SK-N-SH (cell line): Measurements from ENCODE around the gene C18orf63. TPM values are rescaled to one million over a fixed set of nuclear protein-coding genes. Genes with fewer than 3 reads are reported as not detected.
A peak's percentile ranks its signal among the peaks of the same experiment; 100 is the strongest.

ENCODE experiments used
- CTCF ChIA-PET: fragments of 300-600, 350-600 bp; formaldehyde crosslinking; extraction: SDS; loops from one replicate; lab custom pipeline; 2021; lab: Yijun Ruan, JAX
- POLR2A ChIA-PET: fragments of 350-600 bp; sonication (Branson Sonifier 250); formaldehyde crosslinking; extraction: SDS; loops from one replicate; lab custom pipeline; 2020; ENCODE audit warnings: antibody characterized with exemption, inconsistent platforms; lab: Yijun Ruan, JAX
- DNase-seq: peaks from one replicate; pipeline ENCODE4 v3.0.0; 2012
- H2AFZ ChIP-seq: fragments of 200-600 bp; sonication (generic); 2 replicates; pipeline ENCODE4 v1.8.1; 2016; ENCODE audit warnings: antibody characterized with exemption, mild to moderate bottlenecking, low read depth
- H3F3A ChIP-seq: fragments of 200-600 bp; sonication (generic); replicated peaks from 2 replicates; pipeline ENCODE3; 2016; ENCODE audit warnings: antibody characterized with exemption, mild to moderate bottlenecking; ENCODE audit not compliant: insufficient read depth
- H3K27ac ChIP-seq, 2 experiments: fragments of 200-500 bp in 1 of 2; fragments of 200-600 bp in 1 of 2; sonication (Bioruptor generic) in 1 of 2; sonication (generic), shearing (Covaris generic) in 1 of 2; 2 replicates each; pipeline versions ENCODE4 v1.5.1 to v1.6.1; 2014 to 2016; ENCODE audit warnings: low read depth in 2 of 2, inconsistent platforms in 1 of 2, low read length in 1 of 2, mild to moderate bottlenecking in 1 of 2, mixed read lengths in 1 of 2
- H3K27me3 ChIP-seq: fragments of 200-600 bp; sonication (generic), shearing (Covaris generic); 2 replicates; pipeline ENCODE4 v1.6.1; 2016; ENCODE audit warnings: mixed run types; ENCODE audit not compliant: insufficient read depth
- H3K36me3 ChIP-seq, 2 experiments: fragments of 200-500 bp in 1 of 2; fragments of 200-600 bp in 1 of 2; sonication (Bioruptor generic) in 1 of 2; sonication (generic) in 1 of 2; replicated peaks in 1 of 2; 2 replicates each; pipeline versions ENCODE3 to v1.5.1; 2014 to 2016; ENCODE audit warnings: low read length in 1 of 2, mild to moderate bottlenecking in 1 of 2; ENCODE audit not compliant: insufficient read depth in 2 of 2, control insufficient read depth in 1 of 2
- H3K4me1 ChIP-seq, 2 experiments: fragments of 200-500 bp in 1 of 2; fragments of 200-600 bp in 1 of 2; sonication (Bioruptor generic) in 1 of 2; sonication (generic), shearing (Covaris generic) in 1 of 2; 2 replicates each; pipeline versions ENCODE4 v1.5.1 to v1.6.1; 2014 to 2016; ENCODE audit warnings: low read depth in 1 of 2, low read length in 1 of 2, mixed run types in 1 of 2; ENCODE audit not compliant: insufficient read depth in 2 of 2, control insufficient read depth in 1 of 2
- H3K4me2 ChIP-seq: fragments of 200-600 bp; sonication (generic), shearing (Covaris generic); 2 replicates; pipeline ENCODE4 v1.6.1; 2017; ENCODE audit warnings: mixed run types
- H3K4me3 ChIP-seq, 2 experiments: fragments of 200-500 bp in 1 of 2; fragments of 200-600 bp in 1 of 2; sonication (Bioruptor generic) in 1 of 2; sonication (generic), shearing (Covaris generic) in 1 of 2; 2 replicates each; pipeline versions ENCODE4 v1.5.1 to v1.8.1; 2014 to 2016; ENCODE audit warnings: low read depth in 2 of 2, inconsistent platforms in 1 of 2, low read length in 1 of 2, mild to moderate bottlenecking in 1 of 2, mixed read lengths in 1 of 2, moderate library complexity in 1 of 2
- H3K79me2 ChIP-seq: fragments of 200-600 bp; sonication (generic); 2 replicates; pipeline ENCODE4 v1.8.1; 2017; ENCODE audit warnings: mild to moderate bottlenecking; ENCODE audit not compliant: insufficient read depth
- H3K9ac ChIP-seq: fragments of 200-600 bp; sonication (generic); 2 replicates; pipeline ENCODE4 v1.6.1; 2017; ENCODE audit warnings: mixed run types
- H3K9me2 ChIP-seq: fragments of 200-600 bp; sonication (generic); 2 replicates; pipeline ENCODE4 v1.6.1; 2017; ENCODE audit warnings: mixed run types
- H3K9me3 ChIP-seq: fragments of 200-600 bp; sonication (generic); 2 replicates; pipeline ENCODE4 v1.6.1; 2017; ENCODE audit warnings: mixed run types, mild to moderate bottlenecking, moderate library complexity
- H4K20me1 ChIP-seq: fragments of 200-600 bp; sonication (generic); 2 replicates; pipeline ENCODE4 v1.6.1; 2017; ENCODE audit warnings: mild to moderate bottlenecking, mixed run types; ENCODE audit not compliant: insufficient read depth
- CTCF ChIP-seq: fragments of 200-600 bp; sonication (generic); IDR thresholded peaks from 2 replicates; pipeline ENCODE4 v1.6.1; 2017; ENCODE audit warnings: antibody characterized with exemption, mild to moderate bottlenecking, moderate library complexity
- EZH2phosphoT487 ChIP-seq: fragments of 200-600 bp; sonication (generic); IDR thresholded peaks from 2 replicates; pipeline ENCODE4 v1.6.1; 2017; ENCODE audit warnings: low read depth, mixed run types, mild to moderate bottlenecking, antibody characterized with exemption, moderate library complexity, borderline replicate concordance
- FOXJ3 ChIP-seq: sonication (generic); formaldehyde crosslinking; IDR thresholded peaks from 2 replicates; pipeline ENCODE4 v1.5.1; 2020; ENCODE audit warnings: mild to moderate bottlenecking, missing genetic modification reagents
- FOXM1 ChIP-seq: IDR thresholded peaks from 2 replicates; pipeline ENCODE4 v1.4.0; 2012; ENCODE audit warnings: low read depth, mild to moderate bottlenecking
- GABPA ChIP-seq: IDR thresholded peaks from 2 replicates; pipeline ENCODE4 v1.4.0; 2012; ENCODE audit warnings: low read depth, mild to moderate bottlenecking
- GATA2 ChIP-seq: sonication (generic); formaldehyde crosslinking; IDR thresholded peaks from 2 replicates; pipeline ENCODE4 v1.5.0; 2020; ENCODE audit warnings: mild to moderate bottlenecking, missing genetic modification reagents
- JUND ChIP-seq: IDR thresholded peaks from 2 replicates; pipeline ENCODE4 v1.4.0; 2012
- MEF2A ChIP-seq: IDR thresholded peaks from 2 replicates; pipeline ENCODE4 v1.4.0; 2012; ENCODE audit warnings: low read depth, borderline replicate concordance
- NRF1 ChIP-seq: IDR thresholded peaks from 2 replicates; pipeline ENCODE4 v1.6.1; 2012; ENCODE audit warnings: low read depth, mild to moderate bottlenecking, low read length
- RAD21 ChIP-seq: IDR thresholded peaks from 2 replicates; pipeline ENCODE4 v1.6.1; 2012; ENCODE audit warnings: mild to moderate bottlenecking, low read length
- RFX5 ChIP-seq: IDR thresholded peaks from 2 replicates; pipeline ENCODE4 v1.6.1; 2012; ENCODE audit warnings: mild to moderate bottlenecking, improper control_type of control experiment, low read length
- RXRA ChIP-seq: IDR thresholded peaks from 2 replicates; pipeline ENCODE4 v1.4.0; 2012; ENCODE audit warnings: low read depth, mild to moderate bottlenecking, borderline replicate concordance
- SIN3A ChIP-seq: IDR thresholded peaks from 2 replicates; pipeline ENCODE4 v1.6.1; 2012; ENCODE audit warnings: low read depth, mild to moderate bottlenecking, low read length, moderate library complexity, borderline replicate concordance
- SMC3 ChIP-seq: IDR thresholded peaks from 2 replicates; pipeline ENCODE4 v1.6.1; 2012; ENCODE audit warnings: low read depth, low read length, improper control_type of control experiment
- TAF1 ChIP-seq: IDR thresholded peaks from 2 replicates; pipeline ENCODE4 v1.6.1; 2012; ENCODE audit warnings: low read depth, mild to moderate bottlenecking, low read length, moderate library complexity, borderline replicate concordance
- TEAD4 ChIP-seq: IDR thresholded peaks from 2 replicates; pipeline ENCODE4 v1.4.0; 2012; ENCODE audit warnings: mild to moderate bottlenecking, borderline replicate concordance; ENCODE audit not compliant: insufficient read depth
- YY1 ChIP-seq: IDR thresholded peaks from 2 replicates; pipeline ENCODE4 v1.4.0; 2012; ENCODE audit warnings: low read depth, mild to moderate bottlenecking
- WGBS: methylation state at CpG from one replicate; pipeline ENCODE4 v1.1.6; 2017; ENCODE audit warnings: low lambda C conversion rate; 5-methylcytosine and 5-hydroxymethylcytosine counted together
- polyA plus RNA-seq, 3 experiments: library from polyadenylated mRNA; depleted of rRNA; stranded (reverse); fragments of >200 nt; gene quantifications; 2 replicates each; pipeline ENCODE4 v1.2.3, GENCODE V29; 2012
- TF ChIP-seq, protein P1 (sequence below): IDR thresholded peaks from 2 replicates; pipeline ENCODE4 v1.4.0; 2012; ENCODE audit warnings: low read depth, borderline replicate concordance
- TF ChIP-seq, protein P2 (sequence below): fragments of 150-350 bp; IDR thresholded peaks from 2 replicates; pipeline ENCODE4 v1.6.1; 2017; ENCODE audit warnings: antibody characterized with exemption, low read length, low read depth, borderline replicate concordance

Gene C18orf63
- polyA plus RNA-seq, 1 of the 3 experiments (the other 2 are of a cell fraction): not detected

GRCh38 chr18:74290021-74290420, 25.6 kb upstream of the C18orf63 start:
- ChIA-PET POLR2A (no interaction called here), CTCF (interaction anchor here (0.8 to 3.4 kb wide), 3 partner anchors 9 to 92 kb away, joined by 3 to 19 read pairs (median 4); no protein-coding TSS in a partner anchor)
- H2AFZ ChIP-seq: no peak overlapping the region
- no peak overlapping the region for H3K9ac ChIP-seq
- no peaks in the 10 kb centered on the region for H3K9me2 ChIP-seq
- no peak for TF ChIP-seq CTCF
- no peak for TF ChIP-seq TEAD4
- TF ChIP-seq EZH2phosphoT487: no peak
- no peak for TF ChIP-seq FOXM1
- no peak for DNase-seq
- no peak overlapping the region for H3K4me2 ChIP-seq
- no peak overlapping the region for H3K27ac ChIP-seq
- no peaks in the 10 kb centered on the region for H3K27me3 ChIP-seq
- no peak overlapping the region for H3K4me3 ChIP-seq
- no peaks in the 10 kb centered on the region for H3K9me3 ChIP-seq
- H3K36me3 ChIP-seq: no peaks in the 10 kb centered on the region
- no peaks in the 10 kb centered on the region for H3F3A ChIP-seq
- 95% methylated on average over 7 of the region's 7 CpGs for WGBS
- no peaks in the 10 kb centered on the region for H3K79me2 ChIP-seq
- peaks cover 0 to 20% of the 10 kb centered on the region in 2 experiments; a peak in 1 of 4 replicates for H3K4me1 ChIP-seq
- no peaks in the 10 kb centered on the region for H4K20me1 ChIP-seq

- Histone ChIP-seq H3F3A (no peaks in the 10 kb centered on the region), H3K4me3 (peak overlapping the region; percentile 67 to 96), H3K36me3 (no peaks in the 10 kb centered on the region), H2AFZ (no peak overlapping the region), H3K27ac (no peak overlapping the region; a peak in 1 of 4 replicates), H3K9me3 (no peaks in the 10 kb centered on the region), H3K27me3 (no peaks in the 10 kb centered on the region), H3K79me2 (no peaks in the 10 kb centered on the region), H3K4me1 (peaks cover 0 to 17% of the 10 kb centered on the region in 2 experiments; a peak in 1 of 4 replicates), H3K4me2 (peak overlapping the region; percentile 86), H4K20me1 (no peaks in the 10 kb centered on the region)
- ChIA-PET CTCF (interaction anchor here (0.8 to 3.4 kb wide), 3 partner anchors 8 to 93 kb away, joined by 3 to 19 read pairs (median 4); no protein-coding TSS in a partner anchor), POLR2A (interaction anchor here (0.6 kb wide), 1 partner anchor 87 kb away, joined by 4 read pairs; no protein-coding TSS in a partner anchor)
- WGBS: 94% methylated on average over 13 of the region's 57 CpGs
- peak; percentile 49 for DNase-seq
- TF ChIP-seq, protein P1, sequence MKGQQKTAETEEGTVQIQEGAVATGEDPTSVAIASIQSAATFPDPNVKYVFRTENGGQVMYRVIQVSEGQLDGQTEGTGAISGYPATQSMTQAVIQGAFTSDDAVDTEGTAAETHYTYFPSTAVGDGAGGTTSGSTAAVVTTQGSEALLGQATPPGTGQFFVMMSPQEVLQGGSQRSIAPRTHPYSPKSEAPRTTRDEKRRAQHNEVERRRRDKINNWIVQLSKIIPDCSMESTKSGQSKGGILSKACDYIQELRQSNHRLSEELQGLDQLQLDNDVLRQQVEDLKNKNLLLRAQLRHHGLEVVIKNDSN: no peak
- TF ChIP-seq RAD21 (no peak; the same call in 1 of the 2 replicates), TAF1 (no peak), MEF2A (no peak), SMC3 (no peak), RFX5 (no peak), JUND (no peak), RXRA (no peak), NRF1 (no peak), GATA2 (CRISPR knock-in tag) (no peak), SIN3A (no peak), FOXJ3 (CRISPR knock-in tag) (no peak), YY1 (no peak), EZH2phosphoT487 (no peak), GABPA (no peak)
- TF ChIP-seq, protein P2, sequence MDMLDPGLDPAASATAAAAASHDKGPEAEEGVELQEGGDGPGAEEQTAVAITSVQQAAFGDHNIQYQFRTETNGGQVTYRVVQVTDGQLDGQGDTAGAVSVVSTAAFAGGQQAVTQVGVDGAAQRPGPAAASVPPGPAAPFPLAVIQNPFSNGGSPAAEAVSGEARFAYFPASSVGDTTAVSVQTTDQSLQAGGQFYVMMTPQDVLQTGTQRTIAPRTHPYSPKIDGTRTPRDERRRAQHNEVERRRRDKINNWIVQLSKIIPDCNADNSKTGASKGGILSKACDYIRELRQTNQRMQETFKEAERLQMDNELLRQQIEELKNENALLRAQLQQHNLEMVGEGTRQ: no peak
- TF ChIP-seq, all 33 proteins: peak for 0
- H3K9ac ChIP-seq: no peak overlapping the region
- H3K9me2 ChIP-seq: no peaks in the 10 kb centered on the region
Observed at GRCh38 chr18:74290794-74291471, 24.7 kb upstream of the C18orf63 start.
